Uterus (tissue), 4 donors: ENCODE data around the gene MTX1. TPM values are rescaled to one million over a fixed set of nuclear protein-coding genes. Genes with fewer than 3 reads are reported as not detected.

Source experiments
- DNase-seq, 2 donors: peaks; one replicate each; pipeline ENCODE4 v3.0.0-alpha.2; 2019 to 2020
- H3K27ac ChIP-seq, 2 donors: fragments of 200-600 bp; sonication (generic); 1 replicate in 1 of 2; 2 replicates in 1 of 2; pipeline ENCODE4 v1.5.1; 2016 to 2018
- H3K27me3 ChIP-seq, 2 donors: fragments of 200-600 bp; sonication (generic); one replicate each; pipeline ENCODE4 v1.5.1; 2018 to 2019; ENCODE audit warnings: control low read depth in 1 of 2
- H3K36me3 ChIP-seq, 2 donors: fragments of 200-600 bp; sonication (generic); one replicate each; pipeline ENCODE4 v1.5.1; 2019; ENCODE audit warnings: control low read depth in 1 of 2
- H3K4me1 ChIP-seq, 2 donors: fragments of 200-600 bp; sonication (generic); one replicate each; pipeline ENCODE4 v1.5.1; 2018 to 2019; ENCODE audit warnings: control low read depth in 1 of 2
- H3K4me3 ChIP-seq, 2 donors: fragments of 200-600 bp; sonication (generic); 1 replicate in 1 of 2; 2 replicates in 1 of 2; pipeline ENCODE4 v1.5.1; 2018 to 2019; ENCODE audit warnings: mild to moderate bottlenecking in 1 of 2
- H3K9me3 ChIP-seq, 2 donors: fragments of 200-600 bp; sonication (generic); one replicate each; pipeline ENCODE4 v1.5.1; 2019; ENCODE audit warnings: control low read depth in 1 of 2
- CTCF ChIP-seq, 4 experiments: fragments of 200-600 bp in 2 of 4; fragments of 450-650 bp in 2 of 4; sonication (generic) in 2 of 4; IDR thresholded peaks; one replicate each; pipeline ENCODE4 v1.5.1; 2016 to 2019; ENCODE audit warnings: antibody characterized with exemption in 4 of 4, mild to moderate bottlenecking in 2 of 4, moderate library complexity in 1 of 4
- POLR2A ChIP-seq, 2 donors: fragments of 450-650 bp; IDR thresholded peaks; one replicate each; pipeline ENCODE4 v1.6.1; 2016; ENCODE audit warnings: antibody characterized with exemption in 2 of 2, mild to moderate bottlenecking in 1 of 2, moderate library complexity in 1 of 2
- intact Hi-C: fragments of 100-400 bp; cut with DNase I; formaldehyde crosslinking; loops from one replicate; pipeline ENCODE4 v1.15.1; 2023; ENCODE audit warnings: low total_unique reads
- total RNA-seq, 4 donors: library from RNA; depleted of rRNA in 3 of 4; stranded (reverse); fragments of >200 nt in 3 of 4; gene quantifications; one replicate each; pipeline versions ENCODE4 v1.1.0 to v1.2.4, GENCODE V29; 2014 to 2023
- donor health status: DM: yes; HTN: yes; CAD: no.

The MTX1 gene
- total RNA-seq, 4 donors from 2014 or later: 9.7 to 62.4 (median 26.0) TPM

GRCh38 chr1:155236451-155236850 is 28.0 kb downstream of the MTX1 start:
- DNase-seq: no peak
- Histone ChIP-seq H3K4me3 (no peak overlapping the region), H3K9me3 (no peaks in the 10 kb centered on the region), H3K27ac (no peak overlapping the region), H3K36me3 (no peaks in the 10 kb centered on the region), H3K4me1 (peaks cover 0 to 2% of the 10 kb centered on the region in 2 donors), H3K27me3 (no peaks in the 10 kb centered on the region)
- intact Hi-C loops: no loop called here
- TF ChIP-seq CTCF (IDR thresholded peaks at IDR 0.05): no peak
- TF ChIP-seq POLR2A (IDR thresholded peaks at IDR 0.05): no peak

GRCh38 chr1:155241069-155241679 is 32.7 kb downstream of the MTX1 start:
- intact Hi-C loops: no loop called here
- Histone ChIP-seq H3K36me3 (no peaks in the 10 kb centered on the region), H3K27ac (peak overlapping the region; percentile 39 to 55), H3K27me3 (peaks cover 0 to 3% of the 10 kb centered on the region in 2 donors), H3K9me3 (no peaks in the 10 kb centered on the region), H3K4me1 (peaks cover 0 to 3% of the 10 kb centered on the region in 2 donors), H3K4me3 (peak overlapping the region; percentile 33 to 34)
- TF ChIP-seq CTCF (IDR thresholded peaks at IDR 0.05): no peak
- TF ChIP-seq POLR2A (IDR thresholded peaks at IDR 0.05): no peak
- peak; percentile 57 to 80 for DNase-seq

GRCh38 chr1:155241841-155242264 is 33.4 kb downstream of the MTX1 start:
- Histone ChIP-seq H3K36me3 (no peaks in the 10 kb centered on the region), H3K4me3 (no peak overlapping the region), H3K9me3 (no peaks in the 10 kb centered on the region), H3K27me3 (peaks cover 0 to 3% of the 10 kb centered on the region in 2 donors), H3K27ac (peak overlapping the region; percentile 39 to 55), H3K4me1 (peaks cover 0 to 3% of the 10 kb centered on the region in 2 donors)
- no peak for DNase-seq
- TF ChIP-seq POLR2A (IDR thresholded peaks at IDR 0.05) (no peak), CTCF (IDR thresholded peaks at IDR 0.05) (no peak)
- intact Hi-C loops: no loop called here

GRCh38 chr1:155242805-155243358 is 34.4 kb downstream of the MTX1 start:
- no peak for TF ChIP-seq CTCF (IDR thresholded peaks at IDR 0.05)
- no peak for TF ChIP-seq POLR2A (IDR thresholded peaks at IDR 0.05)
- intact Hi-C loops: no loop called here
- Histone ChIP-seq H3K27me3 (peaks cover 0 to 3% of the 10 kb centered on the region in 2 donors), H3K9me3 (no peaks in the 10 kb centered on the region), H3K4me1 (peaks cover 0 to 3% of the 10 kb centered on the region in 2 donors), H3K27ac (peak overlapping the region; percentile 93 to 94), H3K36me3 (no peaks in the 10 kb centered on the region), H3K4me3 (peak overlapping the region in 1 of 2 donors; percentile 51)
- DNase-seq: no peak

- DNase-seq: peak; percentile 97 to 99
- Histone ChIP-seq H3K36me3 (no peaks in the 10 kb centered on the region), H3K4me1 (peaks cover 0 to 3% of the 10 kb centered on the region in 2 donors), H3K4me3 (peak overlapping the region; percentile 47 to 51), H3K27ac (peak overlapping the region; percentile 93 to 94), H3K27me3 (peaks cover 0 to 3% of the 10 kb centered on the region in 2 donors), H3K9me3 (no peaks in the 10 kb centered on the region)
- intact Hi-C loops: no loop called here
- TF ChIP-seq CTCF (IDR thresholded peaks at IDR 0.05) (peak; percentile 63 to 100 (median 92)), POLR2A (IDR thresholded peaks at IDR 0.05) (peak; percentile 75 to 85)
Measured at GRCh38 chr1:155244368-155245162, 36.1 kb downstream of the MTX1 start.
